GM18499 (cell line): ENCODE results near the gene BHLHA15.
A peak's percentile ranks its signal among the peaks of the same experiment; 100 is the strongest.

Experiments
- ATAC-seq: cut with Tn5 transposase; IDR thresholded peaks from one replicate; pipeline ENCODE4 v1.9.1; 2021; ENCODE audit warnings: moderate number of reproducible peaks; ENCODE audit not compliant: insufficient read depth, unreplicated experiment

BHLHA15 gene

GRCh38 chr7:98211221-98211675 is at the start of gene BHLHA15:
TSS of gene BHLHA15 (plus strand) at chr7:98211439. CDS start at chr7:98212310, 871 bp downstream.
- no peak for ATAC-seq

DNA sequence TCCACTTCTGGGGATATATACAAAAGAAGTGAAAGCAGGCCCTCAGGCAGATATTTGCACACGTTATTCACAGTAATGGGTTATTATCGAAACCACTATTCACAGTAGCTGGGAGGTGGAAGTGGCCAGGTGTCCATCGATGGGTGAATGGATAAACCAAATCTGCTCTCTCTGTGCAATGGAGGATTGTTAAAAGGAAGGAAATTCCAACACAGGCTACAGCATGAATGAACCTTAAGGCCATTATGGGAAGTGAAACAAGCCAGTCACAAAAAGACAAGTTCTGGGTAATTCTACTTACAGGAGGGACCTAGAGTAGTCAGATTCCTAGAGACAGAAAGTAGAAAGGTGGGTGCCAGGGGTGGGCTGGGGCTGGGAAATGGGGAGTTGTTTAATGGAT is 48.5 kb upstream of the BHLHA15 start:
- no peak for ATAC-seq

DNA sequence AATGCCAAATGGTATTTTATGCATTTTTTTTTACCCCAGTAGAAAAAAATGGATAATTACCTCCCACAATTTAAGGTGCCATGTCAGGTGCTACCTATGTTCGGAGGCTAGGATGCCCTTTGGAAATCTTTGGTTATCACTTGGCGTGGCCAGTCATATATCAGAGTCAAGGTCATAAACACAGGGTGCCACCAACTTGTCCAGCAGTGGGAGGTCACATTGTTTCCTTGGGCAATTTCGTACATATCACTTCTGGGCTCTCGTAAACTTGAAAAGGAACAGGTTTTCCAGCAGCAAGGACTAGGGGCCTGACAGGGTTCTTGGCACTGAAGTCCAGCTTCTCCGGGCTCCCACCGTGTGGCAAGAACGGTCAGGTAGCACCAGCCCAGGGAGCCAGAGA is 48.0 kb upstream of the BHLHA15 start:
- no peak for ATAC-seq

DNA sequence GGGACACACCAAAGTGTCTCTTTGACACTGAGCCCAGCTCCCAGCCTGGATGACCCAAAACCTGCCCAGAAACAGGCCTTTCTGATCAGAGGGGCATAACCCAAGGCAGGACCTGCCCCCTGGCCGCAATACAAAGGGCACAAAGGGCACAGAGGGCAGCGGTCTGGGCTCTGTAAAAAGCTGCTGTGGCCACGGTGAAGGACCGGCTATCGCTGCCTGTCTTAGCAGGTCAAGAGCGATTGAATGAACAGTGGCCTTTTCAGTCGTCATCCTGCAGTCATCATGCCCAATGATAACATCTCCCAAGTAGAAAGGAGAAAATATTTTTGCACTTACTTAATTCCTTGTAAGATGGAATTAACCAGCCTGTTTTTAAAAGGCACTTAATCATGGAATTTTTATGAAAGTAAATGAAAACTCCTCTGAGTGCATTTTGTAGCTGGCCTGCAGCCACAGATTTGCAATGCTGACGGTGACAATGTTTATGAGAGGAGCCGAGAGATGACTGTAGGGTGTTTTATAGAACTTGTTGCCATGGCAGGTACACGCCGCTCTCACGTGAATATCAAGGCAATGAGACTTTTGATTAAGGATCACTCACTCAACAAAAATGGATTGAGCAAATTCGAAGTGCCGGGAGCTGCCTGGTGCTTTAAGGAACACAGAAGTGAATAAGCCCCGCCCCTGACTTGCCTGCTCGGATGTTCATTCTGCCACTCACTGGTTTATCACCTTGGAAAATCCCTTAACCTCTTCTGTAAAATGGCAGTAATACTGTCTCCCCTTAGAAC is 47.3 kb upstream of the BHLHA15 start:
- ATAC-seq, result no peak

DNA sequence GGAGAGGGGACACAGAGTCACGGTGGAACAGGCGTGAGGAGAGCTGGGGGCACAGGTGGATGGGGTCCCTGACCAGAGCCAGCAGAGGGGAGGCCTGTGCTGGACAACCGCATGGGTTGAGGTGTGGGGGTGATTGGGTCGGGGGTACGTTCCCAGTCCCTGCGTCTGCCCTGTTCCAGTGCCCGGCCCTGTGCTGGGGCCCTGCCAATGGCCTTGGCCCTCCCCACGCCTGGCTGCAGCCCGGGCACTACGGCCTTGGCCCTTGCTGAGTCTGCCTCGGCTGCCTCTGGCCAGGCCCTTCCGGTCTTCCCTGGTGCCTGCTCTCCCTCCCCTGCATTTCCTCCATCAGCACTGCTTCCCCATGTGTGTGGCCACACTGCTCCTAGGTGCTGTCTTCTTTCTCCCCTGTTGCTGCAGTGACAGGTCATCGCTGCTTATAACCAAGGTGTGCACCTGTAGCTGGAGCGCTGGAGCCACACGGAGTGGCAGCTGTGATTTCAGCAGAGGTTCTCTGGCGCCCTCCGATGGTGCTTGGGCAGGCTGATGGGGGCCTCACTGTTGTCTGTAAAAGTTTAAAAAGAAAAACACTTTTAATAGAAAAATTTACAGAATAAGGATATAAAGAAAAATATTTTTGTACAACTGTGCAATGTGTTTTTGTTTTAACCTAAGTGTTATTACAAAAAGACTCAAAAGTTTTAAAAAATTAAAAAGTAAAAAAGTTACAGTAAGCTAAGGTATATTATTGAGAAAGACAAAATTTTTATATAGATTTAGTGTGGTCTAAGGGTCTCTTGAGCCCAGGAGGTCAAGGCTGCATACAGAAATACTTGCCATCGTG is 45.2 kb upstream of the BHLHA15 start:
- ATAC-seq, result no peak

GRCh38 chr7:98166668-98166970 is 44.6 kb upstream of the BHLHA15 start:
- ATAC-seq, result no peak

DNA sequence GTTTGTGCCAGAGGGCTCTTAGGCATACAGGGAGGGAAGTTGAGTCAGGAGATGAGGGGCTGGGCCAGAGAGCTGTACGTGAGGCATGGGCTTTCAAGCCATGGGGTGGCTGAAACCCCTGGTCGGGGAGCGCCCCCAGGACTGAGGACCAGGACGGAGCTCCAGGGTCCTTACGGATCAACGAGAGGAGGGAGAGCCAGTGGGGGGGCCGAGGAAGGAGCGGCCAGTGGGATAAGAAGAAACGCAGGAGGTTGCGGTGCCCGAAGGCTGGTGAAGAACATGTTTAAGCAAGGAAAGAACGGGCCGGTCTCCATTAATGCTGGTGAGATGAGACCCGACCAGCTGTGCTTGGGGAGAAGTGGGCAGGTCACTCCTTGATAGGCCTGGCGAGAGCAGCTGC is 43.6 kb upstream of the BHLHA15 start:
- no peak for ATAC-seq

DNA sequence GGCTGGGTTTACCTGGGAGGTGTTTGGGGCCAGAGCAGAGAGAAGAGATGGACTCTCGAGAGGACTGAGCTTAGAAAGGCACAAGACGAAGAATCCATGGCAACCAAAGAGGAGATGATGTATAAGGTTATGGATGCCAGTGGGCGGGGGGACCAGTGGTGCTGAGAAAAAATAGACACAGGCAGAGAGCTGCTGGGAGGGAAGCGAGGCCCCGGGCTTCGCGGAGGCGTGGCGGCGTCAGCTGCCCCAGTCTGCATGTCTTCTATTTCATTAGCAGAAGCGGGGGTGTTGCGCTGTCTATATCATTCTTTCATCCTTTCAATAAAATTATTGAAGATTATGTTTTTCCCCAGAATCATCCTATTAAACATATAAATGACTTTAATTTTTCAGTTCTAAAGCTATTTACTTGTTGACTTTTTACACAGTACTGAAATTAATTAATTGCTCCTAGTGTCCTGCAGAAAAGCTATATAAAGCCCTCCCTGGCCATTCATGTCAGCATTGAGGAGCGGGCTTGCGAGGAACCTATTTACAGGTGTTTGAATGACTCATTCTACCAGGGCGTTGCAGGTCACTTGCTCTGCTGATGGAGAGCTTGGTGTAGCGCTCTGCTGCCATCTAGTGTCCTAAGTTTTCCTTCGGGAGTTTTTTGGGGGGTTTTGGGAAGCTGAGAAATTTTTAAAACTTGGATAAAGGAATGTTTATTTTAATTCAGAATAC is 42.9 kb upstream of the BHLHA15 start:
- peak; percentile 74 for ATAC-seq

DNA sequence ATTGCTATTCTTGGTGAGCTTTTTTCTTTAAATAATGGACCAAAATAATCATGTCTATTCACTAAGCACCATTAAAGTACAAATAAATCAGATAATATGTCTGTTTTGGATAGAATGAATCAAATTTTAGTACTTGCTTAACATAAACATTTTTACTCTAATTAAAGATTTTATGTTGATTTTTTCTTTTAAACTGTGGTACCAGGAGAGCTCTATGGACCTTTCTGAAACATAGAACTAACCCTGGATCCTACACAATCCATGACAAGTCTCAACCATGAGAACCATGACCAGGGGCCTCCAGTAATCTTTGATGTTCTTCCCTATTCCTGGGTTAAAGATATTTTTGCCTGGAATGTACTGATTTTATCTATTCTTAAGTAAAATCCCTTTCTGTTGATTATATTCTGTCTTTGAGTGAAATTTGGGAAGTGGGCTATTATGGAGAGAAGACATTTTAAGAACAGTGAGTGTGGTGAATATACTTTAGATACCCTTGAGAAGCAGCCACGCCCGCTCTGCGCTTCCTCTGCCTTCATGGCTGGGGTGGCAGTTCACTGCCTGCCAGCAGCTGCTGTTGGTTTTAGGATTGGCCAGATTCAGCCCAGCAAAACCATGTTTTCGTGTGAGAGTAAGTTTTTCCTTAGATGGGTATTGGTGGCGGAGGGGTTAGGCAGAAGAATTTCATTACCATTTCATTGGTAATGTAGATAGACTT is 42.2 kb upstream of the BHLHA15 start:
- ATAC-seq, result no peak

DNA sequence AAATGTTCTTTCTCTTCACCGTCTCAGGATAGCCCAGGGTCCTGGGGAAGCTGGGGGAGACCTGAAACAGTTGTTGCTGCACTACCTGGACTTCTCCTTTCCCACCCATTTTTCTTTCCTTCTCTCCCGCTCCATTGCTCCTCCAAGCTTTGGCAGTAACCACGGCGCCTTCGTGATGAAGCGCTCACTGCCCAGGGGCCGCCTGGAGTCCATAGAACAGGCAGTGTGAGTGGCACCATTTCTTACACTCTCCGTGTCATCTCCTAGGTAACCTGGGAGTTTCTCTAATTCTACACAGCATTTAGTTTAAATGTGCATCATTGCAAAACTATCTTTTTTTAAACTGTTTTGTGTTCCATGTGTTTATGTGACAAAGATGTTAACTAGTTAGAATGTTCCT is 40.3 kb upstream of the BHLHA15 start:
- ATAC-seq, result no peak

- no peak for ATAC-seq
These were observed 39.8 kb upstream of the BHLHA15 start for GRCh38 chr7:98171449-98171848.

DNA sequence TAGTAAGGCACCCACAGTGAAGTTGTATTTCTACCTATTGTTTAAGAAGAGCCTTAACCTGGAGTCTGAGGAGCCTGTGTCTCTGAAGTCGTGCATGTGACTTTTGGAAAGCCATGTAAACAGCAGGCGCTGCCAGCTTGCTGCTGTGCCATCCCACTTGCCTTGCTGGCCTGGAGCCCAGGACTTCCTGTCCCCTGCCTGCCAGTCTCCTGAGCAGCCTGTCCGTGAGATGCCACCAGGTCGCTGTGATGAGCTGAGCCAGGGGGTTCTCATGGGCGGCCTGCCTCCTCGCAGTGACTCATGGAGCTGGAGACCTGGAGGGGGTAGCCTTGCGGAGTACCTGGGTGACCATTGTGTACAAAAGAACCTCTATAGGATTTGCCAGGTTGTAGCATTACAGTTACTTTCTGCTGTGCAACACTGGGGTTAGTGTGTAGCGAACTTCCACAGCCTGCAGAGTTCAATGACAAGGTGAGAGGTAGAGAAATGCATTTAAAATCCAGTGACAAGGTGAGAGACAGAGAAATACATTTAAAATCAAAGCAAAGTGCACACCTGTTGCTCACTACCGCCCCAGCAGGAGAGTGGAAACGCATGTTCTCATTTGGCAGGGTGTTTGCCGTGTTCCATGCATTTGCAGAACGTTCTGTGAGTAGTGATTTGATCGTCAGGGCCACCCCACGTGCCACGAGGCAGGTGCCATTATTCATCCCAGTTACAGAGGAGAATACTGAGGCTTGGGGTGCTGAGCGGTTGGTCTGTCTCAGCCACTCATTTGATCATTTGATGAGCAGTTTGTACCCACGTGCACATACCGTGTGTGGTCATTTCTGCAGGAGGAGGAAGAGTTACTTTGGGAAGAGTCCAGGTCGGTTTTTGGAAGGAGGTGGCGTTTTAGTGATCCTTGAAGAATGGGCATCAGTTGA is 36.6 kb upstream of the BHLHA15 start:
- ATAC-seq, result no peak

DNA sequence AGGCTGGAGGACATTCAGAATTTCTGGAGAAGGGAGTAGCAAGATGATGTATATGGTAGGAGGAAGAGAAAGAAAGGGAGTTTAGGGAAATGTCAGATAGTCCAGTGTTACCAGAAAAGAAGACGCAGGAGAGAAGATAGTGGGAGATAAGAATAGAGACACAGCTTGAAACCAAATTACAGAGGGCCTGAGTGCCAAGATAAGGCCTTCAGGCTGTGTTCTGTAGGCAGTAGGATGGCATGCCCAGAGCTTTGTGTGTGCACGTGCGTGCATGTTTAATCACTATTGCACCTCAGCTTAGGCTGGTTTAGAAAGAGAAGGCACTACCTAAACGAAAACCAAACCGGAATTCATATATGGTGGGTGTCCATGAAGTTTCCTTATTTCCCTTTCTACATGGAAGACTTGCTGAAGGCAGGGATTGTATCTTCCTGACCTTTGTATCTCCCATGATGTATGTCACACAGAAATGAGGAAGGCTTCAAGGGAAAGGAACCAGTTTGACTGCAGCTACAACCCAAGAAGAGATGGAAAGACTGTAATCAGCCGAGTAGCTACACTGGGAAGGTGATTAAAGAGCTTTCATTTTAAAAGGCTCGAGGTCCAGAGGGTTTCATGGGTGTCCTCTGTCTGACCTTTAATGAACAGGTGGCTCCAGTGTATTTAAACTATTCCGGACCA is 35.8 kb upstream of the BHLHA15 start:
- ATAC-seq, result no peak

- no peak for ATAC-seq
These were observed 33.7 kb upstream of the BHLHA15 start for GRCh38 chr7:98177553-98177952.

- ATAC-seq, result no peak
These were observed 32.9 kb upstream of the BHLHA15 start for GRCh38 chr7:98178321-98178720.

DNA sequence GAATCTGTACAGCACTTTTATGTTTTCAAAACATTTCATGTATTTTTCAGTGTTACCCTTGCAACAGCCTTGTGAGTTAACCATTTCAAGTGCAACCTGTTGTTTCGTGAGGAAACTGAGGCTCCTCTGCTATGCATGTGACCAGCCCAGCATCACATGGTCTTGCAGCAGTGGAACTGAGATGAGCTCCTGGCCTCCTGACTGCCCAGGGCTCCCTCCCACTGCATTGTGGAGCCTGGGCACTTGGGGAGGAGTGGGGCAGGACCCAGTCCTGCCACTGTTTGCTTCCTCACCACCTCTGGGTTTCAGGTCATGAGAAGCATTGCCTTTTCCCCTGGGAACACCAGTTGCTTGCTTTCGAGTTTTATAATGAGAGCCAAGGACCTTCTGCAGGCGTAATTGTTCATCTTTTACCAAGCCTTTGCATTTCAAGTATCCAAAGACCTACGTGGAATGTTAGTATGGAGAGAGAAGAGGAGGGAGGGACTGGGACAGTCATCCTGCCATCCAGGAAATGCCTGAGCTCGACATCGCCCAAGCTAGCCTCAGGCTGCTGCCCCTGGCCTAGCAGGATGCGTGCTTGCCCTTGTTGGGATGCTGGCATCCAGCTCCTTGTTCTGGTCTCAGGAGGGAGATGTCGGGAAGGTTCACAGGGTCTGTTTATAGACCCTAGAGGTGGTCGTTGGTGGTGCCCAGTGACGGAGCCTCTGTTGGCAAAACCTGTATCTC is 32.3 kb upstream of the BHLHA15 start:
- no peak for ATAC-seq

DNA sequence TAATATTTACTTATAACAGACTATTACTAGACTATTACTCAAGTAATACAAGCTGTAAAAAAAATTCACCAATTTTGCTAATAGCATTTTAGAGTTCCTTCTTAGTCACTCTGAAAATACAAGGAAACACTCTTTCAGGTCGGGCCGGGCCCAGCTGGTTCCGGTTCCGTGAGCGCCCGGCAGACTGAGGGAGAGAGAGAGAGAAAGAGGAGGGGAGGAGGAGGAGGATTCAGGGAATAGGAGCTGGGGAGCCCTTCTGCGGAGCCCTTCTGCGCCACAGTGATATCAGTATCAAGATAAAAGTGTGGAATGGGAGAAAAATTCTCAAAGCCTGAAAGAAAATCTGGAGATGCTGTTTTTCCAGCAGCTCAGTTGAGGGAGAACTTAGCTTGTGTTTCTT is 30.5 kb upstream of the BHLHA15 start:
- no peak for ATAC-seq

- no peak for ATAC-seq
These were observed 26.1 kb upstream of the BHLHA15 start for GRCh38 chr7:98185101-98185500.
